NCI-H1048 (cell line): Measurements from ENCODE around the gene JHY.

Source experiments
- DNase-seq: peaks from one replicate; lab custom pipeline; 2025; lab: John Stamatoyannopoulos, UW

The JHY gene

GRCh38 chr11:122871302-122871701 lies 11.3 kb upstream of the JHY start:
- no peak for DNase-seq

DNA sequence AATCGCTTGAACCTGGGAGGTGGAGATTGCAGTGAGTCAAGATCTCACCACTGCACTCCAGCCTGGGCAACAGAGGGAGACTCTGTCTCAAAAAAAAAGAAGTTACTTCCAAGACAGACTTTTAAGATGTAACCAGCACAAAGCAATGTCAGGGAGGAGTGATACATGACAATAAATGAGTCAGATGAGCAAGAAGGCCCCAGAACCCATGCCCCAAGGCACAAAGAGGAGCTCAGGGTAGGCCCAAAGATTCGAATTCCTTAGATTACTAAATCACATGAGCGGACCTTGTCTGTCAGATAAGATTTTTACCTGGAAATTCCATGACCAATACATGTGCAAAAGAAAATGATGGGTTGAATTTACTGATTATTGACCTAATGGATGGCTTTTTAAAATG lies 10.5 kb upstream of the JHY start:
- no peak for DNase-seq

- DNase-seq = no peak
These were observed 7.6 kb upstream of the JHY start for GRCh38 chr11:122874991-122875390.

DNA sequence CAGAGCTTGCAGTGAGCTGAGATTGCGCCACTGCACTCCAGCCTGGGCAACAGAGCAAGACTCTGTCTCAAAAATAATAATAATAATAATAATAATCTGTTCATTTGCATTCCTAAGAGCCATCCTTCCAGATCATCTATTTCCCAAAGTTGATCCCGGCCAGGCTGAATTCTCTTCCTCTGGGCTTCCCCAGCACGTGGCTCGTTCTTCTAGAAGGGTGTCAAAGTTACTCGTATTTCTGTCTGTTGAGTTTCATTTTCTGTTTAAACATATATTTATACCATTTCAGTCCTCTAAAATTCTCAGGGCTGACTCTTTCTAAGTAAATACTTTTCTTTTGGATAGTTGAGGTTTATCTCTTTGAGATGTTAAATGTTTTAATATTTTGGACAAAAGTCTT lies 4.8 kb upstream of the JHY start:
- DNase-seq = no peak

DNA sequence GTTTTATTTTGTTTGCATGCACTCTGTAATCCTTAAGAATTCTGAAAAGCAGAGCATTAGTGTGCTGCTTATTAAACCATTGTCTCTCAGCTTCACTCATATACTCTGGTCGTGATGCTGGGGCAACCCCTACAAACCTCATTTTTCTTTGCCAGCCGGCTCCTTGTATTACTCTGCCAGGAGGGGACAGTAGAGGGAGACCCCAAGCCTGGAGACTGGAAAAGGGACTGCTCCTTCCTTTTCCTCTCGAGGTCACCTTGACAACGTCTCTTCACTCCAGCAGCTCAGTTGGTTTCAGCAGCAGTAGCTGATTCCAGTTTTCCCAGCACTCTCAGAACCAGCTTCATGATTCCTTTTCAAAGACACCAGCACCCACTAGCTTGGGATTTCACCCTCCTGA lies 2.8 kb upstream of the JHY start:
- DNase-seq = no peak

- no peak for DNase-seq
These were observed 492 bp downstream of the JHY start for GRCh38 chr11:122882857-122883645.

DNA sequence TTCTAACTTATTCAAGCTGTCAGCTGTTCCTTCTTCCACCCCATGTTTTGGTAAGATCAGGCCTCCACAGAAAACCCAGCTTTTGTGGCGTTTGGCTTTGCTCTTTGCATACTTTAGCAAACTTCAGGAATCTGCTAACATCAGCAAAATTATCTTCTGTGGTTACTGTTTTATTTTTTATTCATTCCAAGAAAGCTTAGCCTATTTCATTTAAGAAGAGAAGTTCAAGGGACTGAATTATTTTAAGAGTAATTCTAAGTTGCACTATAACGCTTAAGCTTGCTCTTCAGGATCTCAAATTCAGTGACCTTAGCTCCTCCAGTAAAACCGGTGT lies 1.1 kb downstream of the JHY start:
- DNase-seq = no peak

GRCh38 chr11:122888162-122888561 lies 5.6 kb downstream of the JHY start:
- DNase-seq = no peak

GRCh38 chr11:122893131-122893530 lies 10.6 kb downstream of the JHY start:
- no peak for DNase-seq

DNA sequence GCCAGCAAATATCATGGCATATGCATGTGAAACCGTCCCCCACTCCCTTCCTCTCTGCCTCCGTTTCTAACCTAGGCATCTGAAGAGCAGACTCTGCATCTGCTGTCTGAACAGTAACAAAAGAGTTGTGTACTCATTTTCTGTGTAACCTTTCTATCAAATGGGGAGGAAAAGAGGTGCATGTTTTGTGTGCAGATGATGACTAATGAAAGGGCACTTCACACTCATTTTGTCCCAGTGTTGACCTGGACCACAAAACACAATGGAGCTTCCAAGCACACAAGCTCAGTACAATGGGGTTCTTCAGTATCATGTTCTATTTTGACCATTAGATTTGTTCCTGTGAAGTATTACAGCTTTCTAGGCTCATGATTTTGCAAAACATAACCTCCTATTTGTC lies 13.0 kb downstream of the JHY start:
- DNase-seq = no peak

DNA sequence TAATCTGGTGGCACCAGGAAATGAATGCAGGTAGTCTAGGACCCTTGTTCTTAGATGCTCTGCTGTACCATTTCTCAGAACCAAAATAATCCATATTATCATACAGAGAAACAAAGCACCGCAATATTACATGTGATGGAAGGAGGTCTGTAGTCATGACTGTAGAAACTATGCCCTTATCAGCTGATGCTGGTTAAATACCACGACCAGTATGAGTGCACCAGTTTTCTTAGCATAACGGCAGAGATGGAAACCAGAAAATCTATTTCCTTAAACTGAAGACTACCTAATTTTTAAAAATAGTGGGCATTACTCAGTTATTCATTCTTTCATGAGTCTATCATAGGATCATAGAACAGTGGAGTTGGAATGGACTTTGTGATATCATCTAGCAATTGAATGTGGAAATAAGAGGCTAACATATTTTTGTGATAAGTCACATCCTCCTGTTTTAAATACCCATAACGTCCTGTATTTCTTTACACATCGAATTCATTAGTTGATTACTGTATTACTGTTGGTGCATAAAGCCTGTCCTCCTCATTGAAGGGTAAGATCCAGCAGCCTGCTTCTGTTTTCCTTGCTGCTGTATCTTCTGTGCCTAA lies 15.1 kb downstream of the JHY start:
- DNase-seq = no peak

DNA sequence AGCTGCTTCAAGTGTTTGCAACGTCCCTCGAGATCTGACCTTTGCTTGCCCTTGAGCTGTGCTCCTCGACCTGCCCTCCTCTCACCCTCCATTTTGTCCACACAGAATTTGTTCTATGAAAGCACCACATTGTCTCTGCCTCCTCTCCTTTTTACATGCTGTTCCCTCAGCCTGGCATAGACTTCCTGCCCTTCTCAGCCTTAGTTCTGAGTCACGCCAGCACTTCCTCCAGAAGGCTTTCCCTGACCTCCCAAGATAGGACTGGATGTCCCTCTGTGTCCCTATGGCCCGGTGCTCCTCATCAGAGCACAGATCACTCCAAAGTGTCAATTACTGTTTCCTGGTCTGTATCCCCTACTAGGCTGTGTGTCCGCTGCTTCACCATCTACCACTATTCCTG lies 16.2 kb downstream of the JHY start:
- no peak for DNase-seq

GRCh38 chr11:122900587-122901202 lies 18.1 kb downstream of the JHY start:
- no peak for DNase-seq

DNA sequence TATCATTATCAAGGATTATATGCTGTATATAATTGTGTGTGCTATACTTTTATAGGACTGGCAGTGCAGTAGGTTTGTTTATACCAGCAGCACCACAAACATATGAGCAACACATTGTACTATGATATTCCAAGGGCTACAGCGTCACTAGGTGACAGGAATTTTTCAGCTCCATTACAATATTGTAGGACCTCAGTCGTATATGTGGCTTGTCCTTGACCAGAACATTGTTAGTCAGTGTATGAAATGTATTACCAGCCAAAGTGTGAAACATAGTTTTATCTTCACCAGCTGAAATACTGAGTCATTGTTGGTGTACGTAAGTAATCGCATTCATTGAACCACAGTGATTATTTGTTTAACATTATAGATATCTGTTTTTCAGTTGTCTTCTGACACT lies 20.4 kb downstream of the JHY start:
- no peak for DNase-seq

DNA sequence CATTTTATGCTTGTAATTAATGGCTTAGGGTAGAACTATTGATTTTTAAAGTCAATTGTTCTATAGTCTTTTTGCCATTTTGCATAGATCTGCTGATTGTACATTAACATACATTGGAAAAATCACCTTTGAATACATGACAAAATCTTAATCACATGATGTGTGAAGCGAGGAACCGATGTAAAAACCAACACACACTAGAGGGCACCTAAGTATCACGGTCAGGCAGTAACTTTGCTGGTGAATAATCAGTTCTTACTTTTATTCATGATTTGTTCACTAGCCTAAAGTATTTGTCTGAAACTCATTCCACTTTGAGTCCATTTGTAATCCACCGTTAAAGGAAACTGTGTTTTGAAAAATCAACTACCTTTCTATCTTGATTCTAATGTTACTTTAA lies 28.2 kb downstream of the JHY start:
- no peak for DNase-seq

DNA sequence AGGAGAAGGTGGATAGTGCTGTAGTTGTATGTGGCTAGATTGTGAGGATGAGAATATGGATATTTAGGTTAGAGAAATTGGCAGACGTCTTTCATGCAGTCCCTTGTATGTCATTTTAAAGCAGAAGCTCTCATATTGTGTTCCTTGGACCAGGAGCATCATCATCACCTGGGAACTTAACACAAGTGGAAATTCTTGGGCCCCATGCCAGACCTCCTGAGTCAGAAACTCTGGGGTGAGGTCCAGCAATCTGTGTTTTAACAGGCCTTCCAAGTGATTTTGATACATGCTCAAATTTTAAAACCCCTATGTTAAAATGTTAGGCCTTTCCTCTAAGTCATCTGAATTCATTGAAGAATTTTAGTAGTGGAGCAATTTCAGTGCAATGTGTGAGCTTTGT lies 34.8 kb downstream of the JHY start:
- no peak for DNase-seq

DNA sequence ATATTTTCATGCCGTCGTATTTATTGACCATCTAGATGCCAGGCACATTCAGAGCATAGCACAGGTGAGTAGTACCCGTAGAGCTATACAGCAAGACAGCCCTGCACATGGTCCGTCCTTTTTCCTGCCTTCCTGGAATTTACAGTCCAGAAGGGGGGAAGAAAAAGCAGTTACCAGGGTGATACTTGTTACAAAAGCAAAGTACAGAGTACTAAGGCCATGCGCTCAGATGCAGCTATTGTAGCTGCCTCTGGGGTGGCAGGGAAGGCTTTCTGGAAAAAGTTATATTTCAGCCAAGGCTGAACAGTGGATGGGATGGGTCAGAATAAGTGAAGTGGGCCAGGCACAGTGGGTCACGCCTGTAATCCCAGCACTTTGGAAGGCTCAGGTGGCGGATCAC lies 36.2 kb downstream of the JHY start:
- DNase-seq = no peak

DNA sequence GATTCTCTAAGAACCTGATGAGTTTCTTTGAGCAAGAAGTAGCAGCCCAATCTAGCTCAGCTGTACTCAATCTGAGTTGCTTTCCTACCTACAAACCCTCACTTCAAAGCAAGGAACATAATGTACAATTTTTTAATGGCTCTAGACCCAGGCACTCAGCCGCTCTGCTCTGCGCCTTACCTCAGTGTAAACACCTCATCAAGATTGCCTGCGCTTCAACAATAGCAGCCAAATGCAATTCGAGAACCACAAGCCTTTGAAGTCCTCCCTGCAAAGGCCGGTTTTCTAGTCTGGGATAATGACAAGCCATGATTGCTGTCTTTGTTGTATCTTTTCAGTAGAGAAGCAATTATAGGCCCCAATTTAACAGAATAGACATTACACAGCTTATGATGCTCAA lies 38.0 kb downstream of the JHY start:
- DNase-seq = no peak

DNA sequence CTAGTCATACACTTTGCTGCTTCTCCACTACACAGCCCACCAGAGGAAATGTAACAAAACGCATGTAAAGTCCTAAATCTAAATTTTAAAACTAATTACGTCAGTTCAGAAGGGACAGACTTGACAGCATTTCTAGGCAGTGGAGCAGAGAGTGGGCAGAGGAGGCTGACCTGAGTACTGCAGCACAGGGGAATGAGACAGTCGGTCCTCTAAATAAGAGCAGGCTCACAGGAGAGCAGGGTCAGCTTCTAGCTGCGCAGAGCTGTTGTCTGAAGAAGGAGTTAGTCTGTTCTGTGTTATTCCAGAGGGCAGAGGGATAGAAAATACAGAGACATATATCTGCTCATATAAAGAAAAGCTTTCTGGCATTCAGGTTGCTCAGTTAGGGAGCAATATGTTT lies 40.3 kb downstream of the JHY start:
- DNase-seq = no peak

GRCh38 chr11:122923302-122923701 lies 40.7 kb downstream of the JHY start:
- DNase-seq = no peak

- DNase-seq = no peak
These were observed 49.0 kb downstream of the JHY start for GRCh38 chr11:122931510-122931909.

- no peak for DNase-seq
These were observed 50.9 kb downstream of the JHY start for GRCh38 chr11:122933416-122933815.

DNA sequence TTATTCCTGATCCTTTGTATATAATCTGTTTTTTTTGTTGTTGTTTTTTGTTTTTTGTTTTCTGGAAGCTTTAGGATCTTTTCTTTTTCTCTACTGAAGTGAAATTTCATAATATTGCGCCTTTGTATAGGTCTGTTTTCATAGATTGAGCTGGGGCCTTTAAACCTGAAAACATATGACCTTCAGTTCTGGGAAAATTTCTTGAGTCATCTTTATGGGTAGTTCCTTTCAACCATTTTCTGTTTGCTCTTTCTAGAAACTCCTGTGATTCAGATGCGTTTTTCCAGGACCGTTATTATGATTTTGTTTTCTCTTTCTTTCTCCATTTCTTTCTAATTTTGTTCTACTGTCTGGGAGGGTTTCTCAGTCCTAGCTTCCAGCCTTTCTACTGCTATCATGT lies 55.4 kb downstream of the JHY start:
- no peak for DNase-seq

DNA sequence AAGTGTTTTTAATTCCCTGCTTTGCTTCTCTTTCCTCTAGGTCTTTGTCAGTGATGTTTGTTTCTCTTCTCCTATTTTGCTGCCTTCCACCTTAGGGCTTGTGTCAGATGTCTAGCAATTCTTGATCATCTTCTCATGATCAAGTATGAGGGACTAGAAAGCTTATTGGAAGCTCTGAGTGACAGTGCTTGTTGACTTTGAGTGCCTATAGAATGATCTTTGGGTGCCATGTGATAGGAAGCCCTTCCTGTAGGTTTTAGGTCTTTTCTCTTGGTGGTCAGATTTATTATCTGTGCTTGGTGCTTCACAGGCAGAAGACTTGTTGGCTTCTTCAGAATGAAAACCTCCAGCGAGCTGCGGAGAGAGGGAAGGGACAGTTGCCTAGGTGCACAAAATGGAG lies 56.0 kb downstream of the JHY start:
- DNase-seq = no peak
